Thymus (tissue), 11 donors: Measurements from ENCODE around the gene KCP. TPM values are rescaled to one million over a fixed set of nuclear protein-coding genes. Genes with fewer than 3 reads are reported as not detected.

Source experiments
- DNase-seq, 9 donors: peaks; one replicate each; pipeline ENCODE4 v3.0.0-alpha.2; 2013; ENCODE audit warnings: low spot score in 9 of 9, low read depth in 6 of 9, missing footprints in 1 of 9
- H3K27ac ChIP-seq, 2 donors: one replicate each; pipeline ENCODE4 v1.5.1; 2013; ENCODE audit warnings: control low read depth in 1 of 2, low read depth in 1 of 2, low read length in 1 of 2, mild to moderate bottlenecking in 1 of 2, moderate library complexity in 1 of 2
- H3K27me3 ChIP-seq, 2 donors: one replicate each; pipeline ENCODE4 v1.5.1; 2013; ENCODE audit warnings: low read length in 1 of 2; ENCODE audit not compliant: control insufficient read depth in 2 of 2, insufficient read depth in 1 of 2
- H3K36me3 ChIP-seq, 2 donors: one replicate each; pipeline ENCODE4 v1.5.1; 2013; ENCODE audit warnings: low read length in 1 of 2, mild to moderate bottlenecking in 1 of 2, moderate library complexity in 1 of 2; ENCODE audit not compliant: control insufficient read depth in 2 of 2, insufficient read depth in 2 of 2
- H3K4me1 ChIP-seq, 2 donors: one replicate each; pipeline ENCODE4 v1.5.1; 2013; ENCODE audit warnings: low read length in 2 of 2; ENCODE audit not compliant: control insufficient read depth in 2 of 2, insufficient read depth in 2 of 2
- H3K4me3 ChIP-seq, 2 donors: one replicate each; pipeline ENCODE4 v1.5.1; 2013; ENCODE audit warnings: low read length in 2 of 2, control low read depth in 1 of 2, mild to moderate bottlenecking in 1 of 2
- H3K9me3 ChIP-seq, 2 donors: one replicate each; pipeline ENCODE4 v1.5.1; 2013; ENCODE audit warnings: low read length in 1 of 2, mild to moderate bottlenecking in 1 of 2; ENCODE audit not compliant: control insufficient read depth in 2 of 2, insufficient read depth in 1 of 2
- WGBS: extraction: QIAGEN DNeasy Blood & Tissue Kit; methylation state at CpG from one replicate; pipeline ENCODE4 v1.1.7; 2013; 5-methylcytosine and 5-hydroxymethylcytosine counted together
- polyA plus RNA-seq: library from polyadenylated mRNA; stranded (reverse); fragments of 200-250 nt; gene quantifications from one replicate; pipeline ENCODE4 v1.2.3, GENCODE V29; 2013
- total RNA-seq: library from RNA; stranded (reverse); fragments of 120-200 nt; gene quantifications from one replicate; pipeline ENCODE4 v1.2.4, GENCODE V29; 2013
- donor health status: healthy.

The KCP gene
- total and polyA plus RNA-seq, 2 donors = 0.09 to 0.34 TPM

DNA sequence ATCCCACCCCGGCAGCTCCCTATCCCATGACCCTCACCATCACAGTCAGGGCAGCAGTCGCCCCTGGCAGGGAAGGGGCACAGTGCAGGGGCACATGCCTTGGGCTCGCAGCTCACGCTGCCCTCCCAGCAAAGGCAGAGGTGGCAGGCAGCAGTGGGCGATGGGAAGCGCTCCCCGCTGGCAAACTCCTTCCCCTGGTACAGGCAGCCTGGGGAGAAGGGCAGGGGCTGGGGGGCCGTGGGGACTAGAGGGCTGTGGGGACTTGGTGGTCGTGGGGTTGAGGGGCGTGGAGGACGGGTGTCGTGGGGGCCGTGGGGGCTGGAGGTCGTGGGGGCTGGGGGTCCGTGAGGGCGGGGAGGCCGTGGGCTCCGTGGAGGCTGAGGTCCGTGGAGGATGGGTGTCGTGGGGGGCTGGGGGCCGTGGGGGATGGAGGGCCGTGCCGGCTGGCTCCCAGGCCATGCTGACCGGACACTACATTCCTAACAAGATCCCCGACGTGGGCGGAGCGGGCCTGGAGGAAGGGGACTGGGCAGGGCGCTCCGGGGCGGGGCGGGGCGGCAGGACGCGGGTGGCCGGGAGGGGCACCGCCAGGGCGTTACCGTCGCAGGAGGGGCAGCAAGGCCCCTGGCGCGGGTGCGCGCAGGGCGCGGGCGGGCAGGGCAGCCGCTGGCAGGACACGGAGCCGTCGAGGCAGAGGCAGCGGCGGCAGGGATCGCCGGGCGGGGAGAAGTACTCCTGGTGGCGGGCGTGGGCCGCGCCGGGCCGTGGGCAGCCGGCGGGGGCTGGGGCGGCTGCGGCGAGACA, 20.0 kb downstream of the KCP start:
- WGBS = 19% methylated on average over 67 of the region's 67 CpGs
- Histone ChIP-seq H3K27me3 (peaks cover 36 to 71% of the 10 kb centered on the region in 2 donors), H3K4me1 (no peaks in the 10 kb centered on the region), H3K36me3 (no peaks in the 10 kb centered on the region), H3K9me3 (peaks cover 0 to 1% of the 10 kb centered on the region in 2 donors), H3K27ac (no peak overlapping the region), H3K4me3 (peak overlapping the region in 1 of 2 donors; percentile 20)
- DNase-seq = no peak

DNA sequence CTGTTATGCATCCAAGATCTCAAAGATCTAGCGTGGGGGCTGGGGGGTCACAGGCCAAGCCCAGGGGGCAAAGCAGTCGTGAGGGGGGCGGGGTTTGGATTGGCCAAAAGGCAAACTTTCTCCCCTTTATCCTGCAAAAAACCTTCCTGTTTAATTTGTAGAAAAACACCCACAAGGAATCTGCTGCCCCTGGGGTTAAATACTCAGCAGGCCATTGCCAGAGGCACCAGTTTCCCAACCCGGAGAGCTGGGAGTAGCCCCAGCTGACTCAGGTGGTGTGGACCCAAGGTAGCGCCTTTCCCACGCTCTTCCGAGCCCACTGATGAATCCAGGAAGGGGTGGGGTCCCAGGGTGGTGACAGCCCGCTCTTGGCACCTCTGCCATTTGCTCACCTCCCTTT, 21.4 kb downstream of the KCP start:
- no peak overlapping the region for H3K27ac ChIP-seq
- DNase-seq = no peak
- H3K4me3 ChIP-seq = no peak overlapping the region
- no peaks in the 10 kb centered on the region for H3K36me3 ChIP-seq
- peaks cover 0 to 1% of the 10 kb centered on the region in 2 donors for H3K9me3 ChIP-seq
- 91% methylated on average over 8 of the region's 8 CpGs for WGBS
- H3K27me3 ChIP-seq = peaks cover 36 to 70% of the 10 kb centered on the region in 2 donors
- H3K4me1 ChIP-seq = no peaks in the 10 kb centered on the region

DNA sequence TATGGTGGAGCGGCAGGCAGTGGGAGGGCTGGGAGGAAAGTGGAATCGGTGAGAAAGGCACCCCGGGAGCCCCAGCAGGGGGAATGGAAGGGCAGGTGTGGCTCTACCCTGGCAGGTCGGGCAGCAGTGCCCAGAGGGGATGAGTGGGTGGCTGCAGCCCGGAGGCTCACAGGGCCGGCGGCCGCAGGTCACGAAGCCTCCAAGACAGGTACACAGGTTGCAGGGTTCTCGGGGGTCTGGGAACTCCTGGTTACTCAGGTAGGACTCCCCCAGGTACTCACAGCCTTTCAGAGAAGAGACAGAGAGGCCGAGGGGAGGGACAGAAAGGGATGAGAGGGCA, 21.8 kb downstream of the KCP start:
- H3K9me3 ChIP-seq = peaks cover under 1 to 1% of the 10 kb centered on the region in 2 donors
- H3K4me1 ChIP-seq = no peaks in the 10 kb centered on the region
- no peak overlapping the region for H3K4me3 ChIP-seq
- H3K27ac ChIP-seq = no peak overlapping the region
- DNase-seq = no peak
- peaks cover 36 to 67% of the 10 kb centered on the region in 2 donors for H3K27me3 ChIP-seq
- WGBS = 92% methylated on average over 11 of the region's 11 CpGs
- no peaks in the 10 kb centered on the region for H3K36me3 ChIP-seq

DNA sequence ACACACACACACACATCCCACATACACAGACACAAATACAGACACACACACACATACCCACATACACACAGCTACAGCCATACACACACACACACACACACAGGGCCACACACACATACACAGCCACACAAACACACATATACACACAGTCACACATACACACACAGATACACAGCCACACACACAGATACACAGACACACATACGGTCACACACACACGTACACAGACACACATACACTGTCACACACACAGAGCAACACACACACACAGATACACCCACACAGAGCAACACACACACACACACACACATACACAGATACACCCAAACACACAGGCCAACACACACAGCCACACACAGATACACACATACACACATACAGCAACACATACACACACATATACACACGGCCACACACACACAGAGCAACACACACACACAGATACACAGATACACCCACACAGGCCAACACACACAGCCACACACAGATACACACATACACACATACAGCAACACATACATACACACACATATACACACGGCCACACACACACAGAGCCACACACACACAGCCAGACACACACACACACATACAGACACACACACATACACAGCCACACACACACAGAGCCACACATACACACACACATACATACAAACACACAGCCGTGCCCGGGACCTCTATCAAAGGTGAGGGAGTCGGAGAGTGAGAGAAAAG, 22.3 kb downstream of the KCP start:
- Histone ChIP-seq H3K27me3 (peaks cover 36 to 64% of the 10 kb centered on the region in 2 donors), H3K4me1 (no peaks in the 10 kb centered on the region), H3K36me3 (no peaks in the 10 kb centered on the region), H3K27ac (no peak overlapping the region), H3K9me3 (peaks cover 1 to 3% of the 10 kb centered on the region in 2 donors), H3K4me3 (no peak overlapping the region)
- no peak for DNase-seq
- WGBS = 95% methylated on average over 7 of the region's 7 CpGs

DNA sequence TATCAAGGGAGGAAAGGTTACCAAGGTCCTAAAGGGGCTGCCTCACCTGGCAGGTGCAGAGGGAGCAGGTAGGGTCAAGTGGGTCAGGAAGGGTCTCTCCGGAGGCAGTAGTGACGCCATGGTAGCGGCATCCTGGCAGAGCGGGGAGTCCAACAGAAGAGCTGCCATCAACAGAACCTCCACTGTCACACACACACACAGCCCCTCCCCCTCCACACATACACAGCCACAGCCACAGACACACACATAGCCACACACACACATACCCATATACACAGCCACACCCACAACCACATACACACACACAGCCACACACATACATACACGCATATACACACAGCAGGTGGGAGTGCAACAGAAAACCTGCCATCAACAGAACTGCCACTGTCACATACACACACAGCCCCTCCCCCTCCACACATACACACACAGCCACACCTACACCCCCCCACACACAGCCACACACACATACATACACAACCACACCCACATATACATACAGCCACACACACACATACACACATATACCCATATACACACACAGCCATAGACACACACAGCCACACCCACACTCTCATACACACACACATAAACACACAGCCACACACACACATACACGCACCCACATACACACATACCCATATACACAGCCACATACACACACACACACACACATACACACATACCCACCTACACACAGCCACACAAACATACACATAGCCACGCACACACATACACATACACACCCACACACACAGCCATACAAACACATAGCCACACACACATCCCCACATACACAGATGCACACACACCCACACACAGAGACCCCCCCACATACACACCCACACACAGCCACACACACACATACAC, 23.1 kb downstream of the KCP start:
- DNase-seq = no peak
- no peaks in the 10 kb centered on the region for H3K4me1 ChIP-seq
- no peaks in the 10 kb centered on the region for H3K36me3 ChIP-seq
- H3K27me3 ChIP-seq = peaks cover 36 to 56% of the 10 kb centered on the region in 2 donors
- no peak overlapping the region for H3K27ac ChIP-seq
- H3K9me3 ChIP-seq = peaks cover 1 to 3% of the 10 kb centered on the region in 2 donors
- no peak overlapping the region for H3K4me3 ChIP-seq
- WGBS = 96% methylated on average over 7 of the region's 7 CpGs

DNA sequence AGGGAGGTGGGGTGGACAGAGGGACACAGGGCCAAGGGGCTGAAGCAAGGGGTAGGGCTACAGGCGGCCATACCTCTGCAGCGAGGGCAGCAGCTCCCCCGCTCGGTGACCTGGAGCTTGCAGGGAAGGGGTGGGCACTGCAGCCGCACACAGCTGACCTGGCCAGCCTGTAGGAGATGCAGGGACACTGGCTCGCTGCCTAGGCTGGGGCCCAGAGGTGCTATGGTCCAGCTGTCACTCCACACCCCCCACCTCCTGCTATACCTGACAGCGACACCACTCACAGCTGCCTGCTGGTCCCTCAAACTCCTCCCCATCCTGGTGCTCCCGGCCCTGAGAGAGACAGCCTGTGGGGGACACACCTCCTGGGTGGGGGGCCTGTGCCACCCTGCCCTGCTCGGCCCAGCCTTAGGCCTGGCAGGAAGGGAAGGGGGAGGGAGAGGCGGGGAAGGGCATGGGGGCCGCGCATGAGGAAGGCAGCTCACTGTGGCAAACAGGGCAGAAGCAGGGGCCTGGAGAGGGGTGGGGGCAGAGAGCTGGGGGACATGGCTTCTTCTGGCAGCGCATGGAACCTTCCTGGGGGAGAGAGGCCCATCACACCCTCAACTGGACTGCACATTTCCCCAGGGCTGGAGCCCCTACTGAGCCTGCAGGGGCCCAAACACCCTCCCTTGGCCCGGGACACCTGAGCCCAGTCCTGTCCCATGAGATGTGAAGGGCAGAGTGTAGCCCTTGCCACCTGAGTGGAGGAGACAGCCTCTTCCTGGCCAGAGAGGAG, 23.9 kb downstream of the KCP start:
- H3K36me3 ChIP-seq = no peaks in the 10 kb centered on the region
- H3K27me3 ChIP-seq = peaks cover 31 to 49% of the 10 kb centered on the region in 2 donors
- H3K9me3 ChIP-seq = peaks cover 1 to 3% of the 10 kb centered on the region in 2 donors
- 60% methylated on average over 14 of the region's 14 CpGs for WGBS
- DNase-seq = no peak
- no peaks in the 10 kb centered on the region for H3K4me1 ChIP-seq
- no peak overlapping the region for H3K27ac ChIP-seq
- no peak overlapping the region for H3K4me3 ChIP-seq

DNA sequence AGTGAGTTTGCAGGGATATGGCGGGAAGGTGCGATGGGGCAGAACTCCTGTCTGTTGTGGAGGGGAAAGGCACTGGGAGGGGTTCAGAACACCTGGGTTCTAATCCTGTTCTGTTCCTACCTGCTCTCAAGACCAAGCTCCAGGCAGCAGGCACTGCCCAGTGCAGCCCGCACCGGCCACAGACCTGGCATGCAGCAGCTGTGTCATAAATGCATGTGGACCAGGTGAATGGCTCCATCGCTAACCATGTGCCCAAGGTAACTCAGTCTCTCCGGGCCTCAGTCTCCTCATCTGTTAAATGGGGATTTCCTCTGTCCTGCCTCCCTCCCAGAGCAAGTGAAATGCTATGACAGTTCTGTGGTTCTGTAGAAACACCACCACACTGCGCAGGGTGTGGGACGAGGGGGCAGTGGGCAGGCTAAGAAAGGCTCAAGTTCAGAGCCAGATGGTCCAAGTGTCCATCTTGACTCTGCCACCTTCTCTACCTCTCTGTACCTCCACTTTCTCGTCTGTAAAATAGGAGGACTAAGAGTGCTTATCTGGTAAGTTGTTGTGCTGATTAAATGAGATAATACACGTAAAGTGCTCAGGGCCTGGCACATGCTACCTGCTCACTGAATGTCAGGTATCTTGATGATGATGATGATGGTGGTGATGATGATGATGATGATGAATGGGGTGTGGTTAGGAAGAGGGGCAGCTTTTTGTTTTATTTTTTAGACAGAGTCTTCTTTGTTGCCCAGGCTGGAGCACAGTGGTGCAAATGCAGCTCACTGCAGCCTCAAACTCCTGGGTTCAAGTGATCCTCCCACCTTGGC, 24.9 kb downstream of the KCP start:
- no peaks in the 10 kb centered on the region for H3K36me3 ChIP-seq
- WGBS = 96% methylated on average over 10 of the region's 10 CpGs
- H3K4me3 ChIP-seq = no peak overlapping the region
- no peak for DNase-seq
- H3K4me1 ChIP-seq = no peaks in the 10 kb centered on the region
- peaks cover 0 to 3% of the 10 kb centered on the region in 2 donors for H3K9me3 ChIP-seq
- H3K27me3 ChIP-seq = peaks cover 21 to 40% of the 10 kb centered on the region in 2 donors
- no peak overlapping the region for H3K27ac ChIP-seq
